ENCODE data around the gene FOXN3.
"Not testable (repeated sequence)": the region's sequence is repeated elsewhere in the genome, so short reads cannot be mapped to it uniquely, and the experiment has no call there.

FOXN3 gene

DNA sequence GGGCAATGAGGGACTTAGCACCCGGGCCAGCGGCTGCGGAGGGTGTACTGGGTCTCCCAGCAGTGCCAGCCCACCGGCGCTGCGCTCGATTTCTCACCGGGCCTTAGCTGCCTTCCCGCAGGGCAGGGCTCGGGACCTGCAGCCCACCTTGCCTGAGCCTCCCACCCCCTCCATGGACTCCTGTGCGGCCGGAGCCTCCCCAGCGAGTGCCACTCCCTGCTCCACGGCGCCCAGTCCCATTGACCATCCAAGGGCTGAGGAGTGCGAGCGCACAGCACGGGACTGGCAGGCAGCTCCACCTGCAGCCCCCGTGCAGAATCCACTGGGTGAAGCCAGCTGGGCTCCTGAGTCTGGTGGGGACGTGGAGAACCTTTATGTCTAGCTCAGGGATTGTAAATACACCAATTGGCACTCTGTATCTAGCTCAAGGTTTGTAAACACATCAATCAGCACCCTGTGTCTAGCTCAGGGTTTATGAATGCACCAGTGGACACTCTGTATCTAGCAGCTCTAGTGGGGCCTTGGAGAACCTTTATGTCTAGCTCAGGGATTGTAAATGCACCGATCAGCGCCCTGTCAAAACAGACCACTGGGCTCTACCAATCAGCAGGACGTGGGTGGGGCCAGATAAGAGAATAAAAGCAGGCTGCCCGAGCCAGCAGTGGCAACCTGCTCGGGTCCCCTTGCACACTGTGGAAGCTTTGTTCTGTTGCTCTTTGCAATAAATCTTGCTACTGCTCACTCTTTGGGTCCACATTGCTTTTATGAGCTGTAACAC lies 305.1 kb downstream of the FOXN3 start:
- DNase-seq = not testable (repeated sequence)

GRCh38 chr14:89111232-89111631 lies 305.8 kb downstream of the FOXN3 start:
- not testable (repeated sequence) for DNase-seq

DNA sequence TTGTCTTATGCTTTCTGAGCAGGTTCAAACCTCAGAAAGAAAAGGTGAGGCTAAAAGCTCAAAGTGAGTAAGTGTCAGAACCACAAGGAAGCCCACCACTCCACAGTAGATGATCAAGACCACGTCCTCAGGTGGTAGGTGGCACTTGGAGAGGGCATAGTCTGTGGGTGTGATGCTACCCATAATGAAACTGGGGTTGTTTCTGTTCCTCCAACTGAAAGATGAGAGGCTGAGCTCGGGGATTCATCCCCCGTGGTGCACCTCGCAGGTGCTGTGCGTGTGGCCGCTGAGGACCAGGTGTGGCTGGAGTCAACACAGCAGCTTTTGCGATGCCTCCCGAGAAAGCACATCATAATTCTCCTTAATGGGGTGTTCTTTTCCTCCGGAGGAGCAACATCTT lies 306.9 kb downstream of the FOXN3 start:
- no peak for DNase-seq

DNA sequence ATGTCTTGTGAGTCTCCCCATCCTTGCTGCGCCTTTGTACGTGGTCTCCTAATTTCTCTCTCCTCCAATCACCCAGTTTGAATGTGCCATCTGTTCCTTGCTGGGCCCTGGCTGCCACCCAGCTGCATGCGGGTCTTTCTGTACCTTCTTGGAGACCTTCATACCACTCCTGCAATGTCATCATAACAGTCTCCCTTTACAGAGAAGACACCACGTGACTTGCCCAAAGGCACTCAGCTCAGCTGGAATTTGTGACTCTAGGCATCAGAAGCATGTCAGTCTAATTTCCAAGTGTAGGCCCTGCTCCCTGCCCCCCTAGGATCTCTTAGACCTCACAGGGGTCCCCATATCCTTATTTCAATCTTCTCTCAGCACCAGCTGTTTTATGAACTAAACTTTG lies 308.4 kb downstream of the FOXN3 start:
- DNase-seq = no peak

- no peak for DNase-seq
These were observed 309.4 kb downstream of the FOXN3 start for GRCh38 chr14:89107626-89108025.
